Neural cell (in vitro differentiated cells): Measurements from ENCODE around the gene VAV2. TPM values are rescaled to one million over a fixed set of nuclear protein-coding genes. Genes with fewer than 3 reads are reported as not detected.

Experiments
- H2AFZ ChIP-seq: fragments of 200-600, 300-800 bp; sonication (generic), shearing (Covaris generic); 2 replicates; pipeline ENCODE4 v1.6.0; 2014; ENCODE audit warnings: low read depth, mild to moderate bottlenecking, antibody characterized with exemption, low read length, moderate library complexity
- H3F3A ChIP-seq: fragments of 200-600 bp; shearing (Covaris generic); 2 replicates; pipeline ENCODE4 v1.6.1; 2016; ENCODE audit warnings: mild to moderate bottlenecking, moderate library complexity, mixed read lengths, antibody characterized with exemption, low read length; ENCODE audit not compliant: insufficient read depth, poor library complexity, severe bottlenecking
- H3K27ac ChIP-seq: fragments of 200-600, 300-800 bp; sonication (generic), shearing (Covaris generic); 2 replicates; pipeline ENCODE4 v1.5.1; 2014; ENCODE audit warnings: mild to moderate bottlenecking, low read length, moderate library complexity
- H3K27me3 ChIP-seq: fragments of 300-800, 200-600 bp; sonication (generic), shearing (Covaris generic); 2 replicates; pipeline ENCODE4 v1.6.0; 2014; ENCODE audit warnings: mild to moderate bottlenecking, low read depth, low read length, moderate library complexity; ENCODE audit not compliant: insufficient read depth
- H3K36me3 ChIP-seq: fragments of 300-800, 200-600 bp; sonication (generic), shearing (Covaris generic); 2 replicates; pipeline ENCODE4 v1.5.1; 2014; ENCODE audit warnings: mild to moderate bottlenecking, antibody characterized with exemption, low read length, moderate library complexity; ENCODE audit not compliant: insufficient read depth
- H3K4me2 ChIP-seq: fragments of 300-800, 200-600 bp; sonication (generic), shearing (Covaris generic); 2 replicates; pipeline ENCODE4 v1.6.0; 2014; ENCODE audit warnings: mild to moderate bottlenecking, low read length
- H3K4me3 ChIP-seq: fragments of 300-800, 200-600 bp; sonication (generic), shearing (Covaris generic); 2 replicates; pipeline ENCODE4 v1.5.1; 2014; ENCODE audit warnings: mild to moderate bottlenecking, low read length, moderate library complexity
- H3K79me2 ChIP-seq: fragments of 200-600 bp; shearing (Covaris generic); replicated peaks from 2 replicates; pipeline ENCODE4 v1.6.0; 2014; ENCODE audit warnings: mild to moderate bottlenecking, low read length, moderate library complexity; ENCODE audit not compliant: insufficient read depth
- H3K9ac ChIP-seq: fragments of 300-800, 200-600 bp; sonication (generic), shearing (Covaris generic); 2 replicates; pipeline ENCODE4 v1.6.1; 2016; ENCODE audit warnings: mild to moderate bottlenecking, low read length, mixed read lengths
- H3K9me2 ChIP-seq: fragments of 200-600 bp; shearing (Covaris generic); 2 replicates; pipeline ENCODE4 v1.6.1; 2016; ENCODE audit warnings: mild to moderate bottlenecking, low read length, mixed read lengths; ENCODE audit not compliant: insufficient read depth
- H3K9me3 ChIP-seq: fragments of 200-600, 300-800 bp; sonication (generic), shearing (Covaris generic); 2 replicates; pipeline ENCODE4 v1.6.1; 2016; ENCODE audit warnings: mild to moderate bottlenecking, mixed run types, low read length, moderate library complexity, mixed read lengths
- H4K20me1 ChIP-seq: fragments of 200-600 bp; shearing (Covaris generic); 2 replicates; pipeline ENCODE4 v1.6.1; 2016; ENCODE audit warnings: mild to moderate bottlenecking, mixed run types; ENCODE audit not compliant: insufficient read depth
- EP300 ChIP-seq: fragments of 450-650 bp; conservative IDR thresholded peaks from 2 replicates; pipeline ENCODE4 v1.6.1; 2014; ENCODE audit warnings: antibody characterized with exemption, mild to moderate bottlenecking, moderate library complexity; ENCODE audit not compliant: poor library complexity, severe bottlenecking
- EZH2 ChIP-seq: fragments of 200-600, 300-800 bp; shearing (Covaris generic), sonication (generic); IDR thresholded peaks from 2 replicates; pipeline ENCODE4 v1.6.1; 2014; ENCODE audit warnings: antibody characterized with exemption, low read length, borderline replicate concordance, mild to moderate bottlenecking; ENCODE audit not compliant: insufficient read depth, poor library complexity, severe bottlenecking
- MXI1 ChIP-seq: fragments of 450-650 bp; conservative IDR thresholded peaks from 2 replicates; pipeline ENCODE4 v1.6.1; 2014; ENCODE audit warnings: antibody characterized with exemption, mild to moderate bottlenecking; ENCODE audit not compliant: poor library complexity, severe bottlenecking
- POLR2AphosphoS5 ChIP-seq: IDR thresholded peaks from 2 replicates; pipeline ENCODE4 v1.6.1; 2012
- RAD21 ChIP-seq: fragments of 450-650 bp; conservative IDR thresholded peaks from 2 replicates; pipeline ENCODE4 v1.6.1; 2014; ENCODE audit warnings: antibody characterized with exemption, mild to moderate bottlenecking, moderate library complexity
- SMC3 ChIP-seq: fragments of 450-650 bp; conservative IDR thresholded peaks from 2 replicates; pipeline ENCODE4 v1.6.1; 2014; ENCODE audit warnings: antibody characterized with exemption, mild to moderate bottlenecking, moderate library complexity; ENCODE audit not compliant: poor library complexity
- TAF1 ChIP-seq: IDR thresholded peaks from 2 replicates; pipeline ENCODE4 v1.6.1; 2012; ENCODE audit warnings: low read depth
- polyA plus RNA-seq: library from polyadenylated mRNA; depleted of rRNA; stranded (reverse); fragments of >200 nt; gene quantifications from 2 replicates; pipeline ENCODE4 v1.2.3, GENCODE V29; 2014
- TF ChIP-seq, protein P1 (sequence below): fragments of 450-650 bp; IDR thresholded peaks from 2 replicates; pipeline ENCODE4 v1.5.1; 2014; ENCODE audit warnings: antibody characterized with exemption, mild to moderate bottlenecking, moderate library complexity; ENCODE audit not compliant: poor library complexity, severe bottlenecking
- TF ChIP-seq, protein P2 (sequence below): IDR thresholded peaks from 2 replicates; pipeline ENCODE4 v1.6.1; 2012; ENCODE audit warnings: borderline replicate concordance

The VAV2 gene
- polyA plus RNA-seq, 1 donor from 2014 or later, result 35.2 TPM

DNA sequence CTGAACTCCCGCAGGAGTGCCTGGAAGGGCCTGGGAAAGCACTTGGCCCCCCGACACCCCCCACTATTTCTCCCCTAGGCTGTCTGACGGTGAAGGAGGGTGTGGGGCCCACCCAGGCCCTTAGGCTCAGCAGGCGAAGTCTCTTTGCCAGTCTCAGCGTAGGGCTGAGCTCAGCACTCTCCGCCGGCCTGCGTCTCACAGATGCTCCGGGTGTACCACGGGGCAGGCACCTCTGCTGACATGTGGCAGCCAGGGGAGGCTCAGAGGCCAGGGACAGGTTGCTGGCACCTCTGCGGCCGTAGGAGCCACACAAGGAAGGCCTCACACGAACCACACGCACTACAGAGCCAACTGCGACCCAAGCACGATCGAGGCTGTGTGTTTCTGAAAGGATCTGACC, 114.2 kb downstream of the VAV2 start:
- Histone ChIP-seq H4K20me1 (no peaks in the 10 kb centered on the region), H3K9me3 (no peaks in the 10 kb centered on the region), H3K9ac (no peak overlapping the region), H3K27me3 (no peaks in the 10 kb centered on the region), H3K36me3 (no peaks in the 10 kb centered on the region), H3K27ac (no peak overlapping the region), H2AFZ (no peak overlapping the region), H3K9me2 (no peaks in the 10 kb centered on the region), H3K79me2 (no peaks in the 10 kb centered on the region), H3K4me3 (no peak overlapping the region), H3K4me2 (no peak overlapping the region), H3F3A (no peaks in the 10 kb centered on the region)
- TF ChIP-seq, protein P1, sequence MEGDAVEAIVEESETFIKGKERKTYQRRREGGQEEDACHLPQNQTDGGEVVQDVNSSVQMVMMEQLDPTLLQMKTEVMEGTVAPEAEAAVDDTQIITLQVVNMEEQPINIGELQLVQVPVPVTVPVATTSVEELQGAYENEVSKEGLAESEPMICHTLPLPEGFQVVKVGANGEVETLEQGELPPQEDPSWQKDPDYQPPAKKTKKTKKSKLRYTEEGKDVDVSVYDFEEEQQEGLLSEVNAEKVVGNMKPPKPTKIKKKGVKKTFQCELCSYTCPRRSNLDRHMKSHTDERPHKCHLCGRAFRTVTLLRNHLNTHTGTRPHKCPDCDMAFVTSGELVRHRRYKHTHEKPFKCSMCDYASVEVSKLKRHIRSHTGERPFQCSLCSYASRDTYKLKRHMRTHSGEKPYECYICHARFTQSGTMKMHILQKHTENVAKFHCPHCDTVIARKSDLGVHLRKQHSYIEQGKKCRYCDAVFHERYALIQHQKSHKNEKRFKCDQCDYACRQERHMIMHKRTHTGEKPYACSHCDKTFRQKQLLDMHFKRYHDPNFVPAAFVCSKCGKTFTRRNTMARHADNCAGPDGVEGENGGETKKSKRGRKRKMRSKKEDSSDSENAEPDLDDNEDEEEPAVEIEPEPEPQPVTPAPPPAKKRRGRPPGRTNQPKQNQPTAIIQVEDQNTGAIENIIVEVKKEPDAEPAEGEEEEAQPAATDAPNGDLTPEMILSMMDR, result no peak
- TF ChIP-seq, protein P2, sequence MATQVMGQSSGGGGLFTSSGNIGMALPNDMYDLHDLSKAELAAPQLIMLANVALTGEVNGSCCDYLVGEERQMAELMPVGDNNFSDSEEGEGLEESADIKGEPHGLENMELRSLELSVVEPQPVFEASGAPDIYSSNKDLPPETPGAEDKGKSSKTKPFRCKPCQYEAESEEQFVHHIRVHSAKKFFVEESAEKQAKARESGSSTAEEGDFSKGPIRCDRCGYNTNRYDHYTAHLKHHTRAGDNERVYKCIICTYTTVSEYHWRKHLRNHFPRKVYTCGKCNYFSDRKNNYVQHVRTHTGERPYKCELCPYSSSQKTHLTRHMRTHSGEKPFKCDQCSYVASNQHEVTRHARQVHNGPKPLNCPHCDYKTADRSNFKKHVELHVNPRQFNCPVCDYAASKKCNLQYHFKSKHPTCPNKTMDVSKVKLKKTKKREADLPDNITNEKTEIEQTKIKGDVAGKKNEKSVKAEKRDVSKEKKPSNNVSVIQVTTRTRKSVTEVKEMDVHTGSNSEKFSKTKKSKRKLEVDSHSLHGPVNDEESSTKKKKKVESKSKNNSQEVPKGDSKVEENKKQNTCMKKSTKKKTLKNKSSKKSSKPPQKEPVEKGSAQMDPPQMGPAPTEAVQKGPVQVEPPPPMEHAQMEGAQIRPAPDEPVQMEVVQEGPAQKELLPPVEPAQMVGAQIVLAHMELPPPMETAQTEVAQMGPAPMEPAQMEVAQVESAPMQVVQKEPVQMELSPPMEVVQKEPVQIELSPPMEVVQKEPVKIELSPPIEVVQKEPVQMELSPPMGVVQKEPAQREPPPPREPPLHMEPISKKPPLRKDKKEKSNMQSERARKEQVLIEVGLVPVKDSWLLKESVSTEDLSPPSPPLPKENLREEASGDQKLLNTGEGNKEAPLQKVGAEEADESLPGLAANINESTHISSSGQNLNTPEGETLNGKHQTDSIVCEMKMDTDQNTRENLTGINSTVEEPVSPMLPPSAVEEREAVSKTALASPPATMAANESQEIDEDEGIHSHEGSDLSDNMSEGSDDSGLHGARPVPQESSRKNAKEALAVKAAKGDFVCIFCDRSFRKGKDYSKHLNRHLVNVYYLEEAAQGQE, result no peak
- no peak for TF ChIP-seq SMC3
- no peak for TF ChIP-seq EP300
- TF ChIP-seq POLR2AphosphoS5, result no peak
- no peak for TF ChIP-seq RAD21
- no peak for TF ChIP-seq MXI1
- TF ChIP-seq TAF1, result no peak
- no peak for TF ChIP-seq EZH2

DNA sequence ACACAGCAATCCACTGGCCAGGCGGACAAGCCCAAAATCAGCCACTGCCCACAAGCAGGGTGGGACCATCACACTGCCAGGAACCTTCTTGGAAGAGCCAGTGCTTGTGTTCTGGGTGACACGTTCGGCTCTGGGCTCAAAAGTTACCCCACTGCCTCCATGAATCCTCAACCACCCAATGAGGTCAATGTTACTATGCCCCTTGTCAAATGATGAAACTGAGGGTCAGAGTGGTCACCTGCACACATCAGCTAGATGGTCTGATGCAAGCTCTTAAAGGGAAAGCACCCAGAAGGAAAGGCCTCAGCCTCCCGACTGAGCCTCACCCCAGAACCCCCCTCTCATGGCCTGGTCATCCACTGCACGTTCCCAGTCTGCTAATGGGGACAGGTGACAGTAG, 114.8 kb downstream of the VAV2 start:
- Histone ChIP-seq H3K79me2 (no peaks in the 10 kb centered on the region), H3K4me3 (no peak overlapping the region), H3K27me3 (no peaks in the 10 kb centered on the region), H3K36me3 (no peaks in the 10 kb centered on the region), H3K9me2 (no peaks in the 10 kb centered on the region), H3K27ac (no peak overlapping the region), H3F3A (no peaks in the 10 kb centered on the region), H4K20me1 (no peaks in the 10 kb centered on the region), H3K9me3 (no peaks in the 10 kb centered on the region), H3K9ac (no peak overlapping the region), H3K4me2 (no peak overlapping the region), H2AFZ (no peak overlapping the region)
- TF ChIP-seq RAD21 (no peak), TAF1 (no peak), MXI1 (no peak), EP300 (no peak), POLR2AphosphoS5 (no peak), SMC3 (no peak), EZH2 (no peak)
- TF ChIP-seq, protein P2, result no peak
- TF ChIP-seq, protein P1, result no peak
